GM12891 (cell line): ENCODE data around the gene JPH4. TPM values are rescaled to one million over a fixed set of nuclear protein-coding genes. Genes with fewer than 3 reads are reported as not detected.

Source experiments
- DNase-seq: peaks from one replicate; pipeline ENCODE4 v3.0.0; 2011; ENCODE audit warnings: low spot score; ENCODE audit not compliant: insufficient read length
- FAIRE-seq: peaks from 2 replicates; lab custom pipeline; 2011; peaks lifted over from hg19 to GRCh38; lab: Jason Lieb, UNC
- PAX5 ChIP-seq: IDR thresholded peaks from 2 replicates; pipeline ENCODE4 v1.6.1; 2011; ENCODE audit warnings: low read length, moderate library complexity, mild to moderate bottlenecking; ENCODE audit not compliant: insufficient read depth, severe bottlenecking
- POLR2A ChIP-seq: IDR thresholded peaks from 2 replicates; pipeline ENCODE4 v1.6.1; 2011; ENCODE audit warnings: low read depth, low read length, control low read depth
- POLR2AphosphoS5 ChIP-seq: IDR thresholded peaks from 2 replicates; pipeline ENCODE4 v1.6.1; 2011; ENCODE audit warnings: low read depth, low read length, control low read depth
- POU2F2 ChIP-seq: IDR thresholded peaks from 2 replicates; pipeline ENCODE4 v1.6.1; 2011; ENCODE audit warnings: low read depth, mild to moderate bottlenecking, control low read depth, low read length, moderate library complexity
- SPI1 ChIP-seq: IDR thresholded peaks from 2 replicates; pipeline ENCODE4 v1.6.1; 2011; ENCODE audit warnings: low read depth, low read length, control low read depth
- TAF1 ChIP-seq: IDR thresholded peaks from 2 replicates; pipeline ENCODE4 v1.6.1; 2011; ENCODE audit warnings: low read depth, low read length, control low read depth
- polyA plus RNA-seq: library from polyadenylated mRNA; unstranded; fragments of >200 nt; gene quantifications from one replicate; pipeline ENCODE4 v1.2.1, GENCODE V29; 2012; ENCODE audit warnings: low read depth, missing spikeins, inconsistent platforms; ENCODE audit not compliant: missing spikeins

The JPH4 gene
- polyA plus RNA-seq: 11.0 TPM

- no peak for FAIRE-seq
- no peak for TF ChIP-seq TAF1
- no peak for TF ChIP-seq PAX5
- no peak for TF ChIP-seq POU2F2
- no peak for TF ChIP-seq POLR2A
- no peak for TF ChIP-seq POLR2AphosphoS5
- TF ChIP-seq SPI1: no peak
- DNase-seq: no peak
Measured at GRCh38 chr14:23578560-23579310, at the start of gene JPH4. JPH4 (minus strand) TSS chr14:23578790; CDS start chr14:23577453, 1,337 bp downstream.

- DNase-seq (no peak), FAIRE-seq (no peak)
- TF ChIP-seq POU2F2 (no peak), POLR2A (no peak), POLR2AphosphoS5 (no peak), SPI1 (no peak), PAX5 (no peak), TAF1 (no peak)
Measured at GRCh38 chr14:23627961-23628360, 49.4 kb upstream of the JPH4 start.

GRCh38 chr14:23626946-23627345 lies 48.4 kb upstream of the JPH4 start:
- FAIRE-seq: no peak
- DNase-seq: no peak
- no peak for TF ChIP-seq POLR2AphosphoS5
- no peak for TF ChIP-seq SPI1
- no peak for TF ChIP-seq TAF1
- TF ChIP-seq PAX5: no peak
- TF ChIP-seq POU2F2: no peak
- no peak for TF ChIP-seq POLR2A

- no peak for TF ChIP-seq TAF1
- FAIRE-seq: no peak
- DNase-seq: no peak
Measured at GRCh38 chr14:23624830-23625404, 46.3 kb upstream of the JPH4 start.

GRCh38 chr14:23623962-23624361 lies 45.4 kb upstream of the JPH4 start:
- TF ChIP-seq POLR2A: no peak
- TF ChIP-seq TAF1: no peak
- no peak for TF ChIP-seq POU2F2
- no peak for TF ChIP-seq POLR2AphosphoS5
- TF ChIP-seq SPI1: no peak
- no peak for TF ChIP-seq PAX5
- no peak for FAIRE-seq
- DNase-seq: no peak

GRCh38 chr14:23622990-23623389 lies 44.4 kb upstream of the JPH4 start:
- no peak for FAIRE-seq
- DNase-seq: no peak
- TF ChIP-seq POLR2A (no peak), PAX5 (no peak), TAF1 (no peak), POU2F2 (no peak), SPI1 (no peak), POLR2AphosphoS5 (no peak)

GRCh38 chr14:23621932-23622730 lies 43.5 kb upstream of the JPH4 start:
- FAIRE-seq (no peak), DNase-seq (no peak)
- TF ChIP-seq POLR2A (no peak), POU2F2 (no peak), POLR2AphosphoS5 (no peak), SPI1 (no peak), TAF1 (no peak), PAX5 (no peak)

GRCh38 chr14:23621204-23621931 lies 42.8 kb upstream of the JPH4 start:
- FAIRE-seq: no peak
- TF ChIP-seq POLR2A (no peak), SPI1 (no peak), POLR2AphosphoS5 (no peak)
- DNase-seq: no peak

GRCh38 chr14:23620177-23620702 lies 41.6 kb upstream of the JPH4 start:
- FAIRE-seq (no peak), DNase-seq (no peak)
- no peak for TF ChIP-seq PAX5
- TF ChIP-seq POLR2A: no peak
- no peak for TF ChIP-seq SPI1
- TF ChIP-seq POU2F2: no peak
- no peak for TF ChIP-seq TAF1
- TF ChIP-seq POLR2AphosphoS5: no peak
